NCI-H748 (cell line): ENCODE measurements around the gene TMEM232.
"Not testable (repeated sequence)": the region's sequence is repeated elsewhere in the genome, so short reads cannot be mapped to it uniquely, and the experiment has no call there.

ENCODE experiments used
- DNase-seq: peaks from one replicate; lab custom pipeline; 2025; ENCODE audit not compliant: unreplicated experiment; lab: John Stamatoyannopoulos, UW

The TMEM232 gene

DNA sequence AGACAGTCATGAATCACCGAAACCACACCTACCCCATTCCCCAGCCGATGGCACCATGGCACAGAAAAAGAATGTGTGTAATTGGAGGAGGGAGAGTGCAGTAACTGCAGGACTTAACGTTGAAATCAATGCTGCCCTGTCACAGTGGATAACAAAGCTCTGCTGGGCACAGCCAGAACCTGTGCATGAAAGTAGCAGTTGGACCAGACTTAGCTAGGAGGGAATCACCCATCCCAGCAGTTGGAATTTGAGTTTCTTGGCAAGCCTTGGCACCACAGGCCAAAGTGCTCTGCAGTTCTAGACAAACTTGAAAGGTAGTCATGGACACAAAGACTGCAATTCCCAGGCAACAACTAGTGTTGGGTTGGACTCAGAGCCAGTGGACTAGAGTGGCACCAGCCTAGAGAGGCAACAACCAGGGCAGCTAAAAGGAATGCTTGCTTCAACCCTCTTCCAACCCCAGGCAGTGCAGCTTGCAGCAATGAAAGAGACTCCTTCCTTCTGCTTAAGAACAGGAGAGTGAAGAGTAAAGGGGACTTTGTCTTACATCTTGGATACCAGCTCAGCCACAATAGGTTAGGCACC, 19.1 kb downstream of the TMEM232 start:
- no peak for DNase-seq

DNA sequence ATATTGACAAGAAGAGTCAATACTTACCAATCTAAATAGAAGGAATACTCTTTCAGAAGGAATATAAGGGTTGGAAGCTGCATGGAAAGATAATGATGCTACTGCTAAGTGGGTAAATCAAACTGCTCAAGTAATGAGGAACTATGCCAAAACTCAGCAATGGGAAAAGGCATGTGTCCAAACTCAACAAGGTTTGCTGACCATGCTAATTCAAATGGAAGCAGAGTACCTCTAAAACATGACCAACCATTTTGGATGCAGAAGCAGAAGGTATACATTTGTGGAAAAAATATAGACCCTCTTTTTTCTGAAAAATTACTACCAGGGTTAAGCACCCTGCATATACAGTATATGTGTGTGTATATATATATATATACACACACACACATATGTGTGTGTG, 21.1 kb downstream of the TMEM232 start:
- no peak for DNase-seq

DNA sequence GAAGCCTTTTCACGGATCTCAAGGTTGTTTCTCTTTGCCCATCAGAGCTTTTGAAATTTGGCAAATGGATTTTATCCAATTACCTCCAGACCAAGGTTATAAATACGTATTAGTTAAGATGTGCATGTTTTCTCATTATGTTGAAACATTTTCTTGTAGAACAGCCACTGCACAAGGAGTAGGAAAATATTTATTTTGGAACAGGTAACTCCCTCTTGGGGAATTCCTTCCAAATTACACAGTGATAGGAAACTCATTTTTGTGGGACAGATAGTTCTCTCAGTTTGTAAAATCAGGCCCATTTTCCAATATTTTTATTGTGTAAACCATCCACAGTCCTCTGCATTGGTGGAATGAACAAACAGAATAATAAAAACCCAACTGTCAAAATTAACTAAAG, 23.0 kb downstream of the TMEM232 start:
- no peak for DNase-seq

DNA sequence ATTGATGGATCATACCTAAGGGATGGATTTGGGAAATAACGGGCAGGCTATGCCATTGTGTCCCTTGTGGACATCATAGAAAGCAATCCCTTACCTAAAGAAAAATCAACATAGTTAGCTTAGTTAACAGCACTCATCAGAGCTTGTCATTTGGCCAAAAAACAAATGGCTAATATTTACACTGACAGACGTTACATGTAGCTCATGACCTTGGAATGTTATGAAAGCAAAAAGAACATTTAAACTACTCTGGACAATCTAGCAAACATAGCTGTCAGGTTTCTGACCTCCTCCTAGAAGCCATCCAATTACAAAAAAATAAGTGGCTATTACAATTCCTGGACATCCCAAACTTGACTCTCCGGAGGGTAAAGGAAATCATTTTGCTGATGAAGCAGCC, 23.8 kb downstream of the TMEM232 start:
- DNase-seq: no peak

DNA sequence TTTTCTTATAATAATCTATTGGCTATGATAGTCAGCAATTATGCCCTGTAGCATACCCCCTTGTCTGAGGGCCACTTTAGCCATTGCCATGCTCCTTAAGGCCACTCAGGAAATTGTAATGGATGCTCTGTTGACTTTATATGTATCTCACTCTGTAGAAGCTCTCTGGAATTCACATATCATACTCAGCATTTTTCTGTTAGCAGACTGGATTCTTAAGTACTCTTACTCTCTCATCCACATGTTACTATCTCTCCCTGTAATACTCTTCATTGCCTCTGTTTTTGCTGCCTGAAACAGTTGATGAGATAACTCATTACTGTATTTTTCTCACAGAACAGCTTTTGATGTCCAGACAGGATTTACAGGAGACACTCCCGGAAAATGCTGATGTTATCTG, 24.2 kb downstream of the TMEM232 start:
- no peak for DNase-seq

DNA sequence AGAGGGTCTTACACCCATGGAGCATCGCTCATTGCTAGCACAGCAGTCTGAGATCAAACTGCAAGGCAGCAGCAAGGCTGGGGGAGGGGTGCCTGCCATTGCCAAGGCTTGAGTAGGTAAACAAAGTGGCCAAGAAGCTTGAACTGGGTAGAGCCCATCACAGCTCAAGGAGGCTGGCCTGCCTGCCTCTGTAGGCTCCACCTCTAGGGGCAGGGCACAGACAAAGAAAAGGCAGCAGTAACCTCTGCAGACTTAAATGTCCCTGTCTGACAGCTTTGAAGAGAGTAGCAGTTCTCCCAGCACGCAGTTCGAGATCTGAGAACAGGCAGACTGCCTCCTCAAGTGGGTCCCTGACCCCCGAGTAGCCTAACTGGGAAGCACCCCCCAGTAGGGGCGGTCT, 33.8 kb downstream of the TMEM232 start:
- not testable (repeated sequence) for DNase-seq

DNA sequence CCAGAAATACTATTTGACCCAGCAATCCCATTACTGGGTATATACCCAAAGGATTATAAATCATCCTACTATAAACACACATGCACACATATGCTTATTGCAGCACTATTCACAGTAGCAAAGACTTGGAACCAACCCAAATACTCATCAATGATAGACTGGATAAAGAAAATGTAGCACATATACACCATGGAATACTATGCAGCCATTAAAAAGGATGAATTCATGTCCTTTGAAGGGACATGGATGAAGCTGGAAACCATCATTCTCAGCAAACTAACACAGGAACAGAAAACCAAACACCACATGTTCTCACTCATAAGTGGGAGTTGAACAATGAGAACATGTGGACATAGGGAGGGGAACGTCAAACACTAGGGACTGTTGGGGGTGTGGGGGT, 35.9 kb downstream of the TMEM232 start:
- DNase-seq: not testable (repeated sequence)

DNA sequence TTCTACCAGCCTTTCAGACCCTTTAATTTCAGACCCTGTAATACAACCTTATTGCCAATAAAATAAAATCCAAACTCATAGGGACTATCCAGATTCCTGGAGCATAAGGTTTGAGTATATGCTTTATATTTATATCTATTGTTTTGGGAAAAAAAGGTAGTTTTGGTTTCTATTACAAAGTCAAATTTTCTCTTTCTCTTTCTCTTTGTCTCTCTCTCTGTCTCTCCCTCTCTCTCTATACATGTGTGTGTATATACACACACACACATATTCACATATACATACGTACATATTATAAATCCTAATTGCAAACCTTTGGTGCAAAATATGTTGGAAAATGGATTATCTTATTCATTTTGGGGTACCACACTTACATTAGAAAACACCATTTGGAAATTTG, 39.0 kb downstream of the TMEM232 start:
- DNase-seq: no peak

DNA sequence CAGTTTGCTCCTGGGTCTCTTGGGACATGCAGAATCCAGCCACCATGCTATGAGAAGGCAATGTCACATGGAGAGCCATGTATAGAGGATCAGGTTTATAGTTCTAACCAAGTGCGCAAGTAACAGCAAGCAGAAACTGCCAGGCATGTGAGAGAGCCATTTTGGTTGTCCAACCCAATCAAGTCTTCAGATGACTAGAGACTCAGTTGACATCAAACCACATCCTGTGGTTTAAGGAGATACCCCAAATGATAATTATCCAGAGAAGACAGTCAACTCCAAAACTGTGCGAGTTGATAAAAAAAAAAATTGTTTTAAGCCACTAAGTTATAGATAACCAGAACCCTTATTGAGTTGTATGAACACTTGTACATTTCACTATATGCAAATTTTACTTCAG, 40.2 kb downstream of the TMEM232 start:
- no peak for DNase-seq

DNA sequence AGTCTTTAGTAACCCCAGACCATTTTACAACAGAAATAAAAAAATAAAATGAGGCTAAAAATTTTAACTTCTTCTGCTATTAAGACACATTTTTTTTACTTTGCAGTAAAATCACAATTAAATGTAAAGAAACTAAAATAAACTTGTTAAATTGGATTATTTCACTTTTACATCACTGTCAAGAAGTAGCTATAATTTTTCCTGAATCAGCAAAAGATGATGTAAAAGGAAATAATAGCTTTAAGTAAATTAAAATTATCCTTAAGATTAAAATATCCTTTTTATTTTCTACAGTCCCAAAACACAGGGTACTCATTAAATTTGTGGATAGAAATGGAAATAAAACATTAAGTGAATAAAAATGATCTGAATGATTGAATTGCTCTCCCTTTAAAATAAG, 44.5 kb downstream of the TMEM232 start:
- no peak for DNase-seq

DNA sequence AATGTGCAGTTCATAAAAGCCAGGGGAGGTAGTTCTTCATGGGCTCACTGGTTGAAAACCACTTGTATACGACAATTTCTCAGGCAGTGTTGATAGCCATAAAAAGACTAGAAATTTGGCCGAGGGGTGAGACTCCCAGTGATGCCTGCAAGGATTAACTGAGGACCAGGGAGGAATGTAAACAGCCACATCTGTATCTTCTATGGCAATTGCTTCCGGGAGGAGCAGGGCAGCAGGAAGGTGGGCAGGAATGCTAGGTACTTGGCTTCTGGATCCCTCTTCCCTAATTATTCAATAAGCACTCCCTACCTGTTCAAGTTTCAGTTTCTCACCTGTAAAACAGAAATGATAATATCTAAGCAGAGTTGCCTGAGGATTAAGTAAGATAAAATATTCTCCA, 45.4 kb downstream of the TMEM232 start:
- DNase-seq: no peak

DNA sequence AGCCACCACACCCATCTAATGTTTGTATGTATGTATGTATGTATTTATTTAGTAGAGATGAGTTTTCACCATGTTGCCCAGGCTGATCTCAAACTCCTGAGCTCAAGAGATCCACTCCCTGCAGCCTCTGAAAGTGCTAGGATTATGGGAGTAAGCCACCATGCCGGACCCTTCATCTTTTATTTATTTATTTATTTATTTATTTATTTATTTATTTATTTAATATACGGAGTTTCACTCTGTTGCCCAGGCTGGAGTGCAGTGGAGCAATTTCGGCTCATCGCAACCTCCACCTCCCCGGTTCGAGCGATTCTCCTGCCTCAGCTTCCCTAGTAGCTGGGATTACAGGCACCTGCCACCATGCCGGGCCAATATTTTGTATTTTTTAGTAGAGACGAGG, 49.9 kb downstream of the TMEM232 start:
- DNase-seq: not testable (repeated sequence)

DNA sequence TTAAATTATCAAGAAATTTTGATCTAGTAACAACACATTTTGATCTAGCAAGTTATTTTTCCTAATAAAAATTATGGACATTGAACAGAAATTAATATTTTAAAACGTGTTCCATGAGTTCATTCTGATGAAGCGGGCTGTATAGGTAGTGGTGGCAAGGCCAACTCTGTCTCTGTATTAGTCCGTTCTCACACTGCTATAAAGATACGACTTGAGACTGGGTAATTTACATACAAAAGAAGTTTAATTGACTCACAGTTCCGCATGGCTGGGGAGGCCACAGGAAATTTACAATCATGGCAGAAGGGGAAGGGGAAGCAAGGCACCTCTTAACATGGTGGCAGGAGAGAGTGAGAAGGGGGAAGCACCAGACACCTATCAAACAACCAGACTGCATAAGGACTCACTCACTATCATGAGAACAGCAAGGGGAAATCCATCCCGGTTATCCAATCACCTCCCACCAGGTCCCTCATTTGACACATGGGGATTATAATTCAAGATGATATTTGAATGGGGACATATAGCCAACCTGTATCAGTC, 61.2 kb downstream of the TMEM232 start:
- no peak for DNase-seq

DNA sequence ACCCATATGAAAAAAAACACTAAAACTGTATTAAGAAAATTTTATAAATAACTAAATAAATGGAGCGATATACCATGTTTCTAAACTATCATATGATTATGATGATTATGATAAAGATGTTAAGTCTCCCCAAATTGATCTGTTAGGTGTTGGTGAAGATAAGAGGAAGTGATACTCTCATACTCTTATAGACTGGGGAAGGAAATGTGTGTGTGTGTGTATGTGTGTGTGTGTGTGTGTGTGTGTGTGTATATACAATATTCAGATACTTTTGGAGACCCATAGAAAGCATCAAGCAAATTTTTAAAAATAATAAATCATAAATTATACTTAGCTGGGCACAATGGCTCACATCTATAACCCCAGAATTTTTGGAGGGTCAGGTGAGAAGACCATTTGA, 62.9 kb downstream of the TMEM232 start:
- DNase-seq: no peak

DNA sequence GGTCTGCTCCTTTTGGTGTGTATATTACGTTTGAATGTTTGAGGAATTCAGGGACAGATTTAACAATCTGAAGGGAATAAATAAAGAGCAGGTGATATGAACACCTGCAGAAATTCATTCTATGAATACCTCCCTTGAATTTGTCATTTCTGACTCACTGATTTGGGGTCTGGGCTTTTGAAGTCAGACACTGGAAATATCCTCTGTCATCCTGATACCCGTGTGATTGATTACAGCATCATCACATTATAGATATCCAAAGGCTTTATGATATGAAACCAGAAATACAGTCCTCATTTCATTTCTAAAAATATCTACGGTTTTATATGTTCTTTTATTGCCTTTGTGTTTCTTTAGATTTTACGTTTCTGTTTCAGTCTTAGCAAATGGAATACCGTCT, 68.5 kb downstream of the TMEM232 start:
- DNase-seq: no peak

DNA sequence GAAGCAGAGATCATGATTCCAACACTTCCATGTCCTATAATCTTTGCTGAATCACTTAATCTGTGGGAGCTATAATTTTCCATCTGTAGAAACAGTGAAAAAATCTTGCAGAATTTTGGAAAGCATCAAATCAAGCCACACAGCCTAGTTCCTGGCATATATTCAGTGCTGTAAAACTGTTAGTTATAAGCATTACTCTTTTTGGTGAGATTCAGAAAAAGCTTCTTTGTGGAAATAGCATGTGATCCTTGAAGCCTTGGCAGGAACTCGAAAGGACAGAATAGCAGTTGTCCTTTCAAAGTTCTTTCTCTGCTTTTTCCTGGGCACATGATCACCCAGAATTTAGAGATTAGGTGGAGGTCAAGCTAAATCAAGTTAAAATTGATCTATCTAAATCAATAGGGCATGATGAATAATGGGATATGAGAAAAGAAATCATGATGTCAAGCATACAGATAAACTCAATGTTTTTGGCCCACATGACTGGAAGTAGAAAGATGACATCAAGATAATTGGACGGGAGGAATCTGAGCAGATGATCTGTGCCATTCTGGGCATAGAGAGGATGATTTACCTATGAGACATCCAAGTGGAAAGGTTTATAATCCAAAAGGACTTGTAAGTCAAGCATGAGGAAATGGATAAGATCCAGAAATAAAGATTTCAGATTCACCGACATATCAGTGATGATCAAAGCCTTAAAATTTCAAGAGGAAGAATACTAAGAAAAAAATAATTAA, 73.1 kb downstream of the TMEM232 start:
- no peak for DNase-seq

DNA sequence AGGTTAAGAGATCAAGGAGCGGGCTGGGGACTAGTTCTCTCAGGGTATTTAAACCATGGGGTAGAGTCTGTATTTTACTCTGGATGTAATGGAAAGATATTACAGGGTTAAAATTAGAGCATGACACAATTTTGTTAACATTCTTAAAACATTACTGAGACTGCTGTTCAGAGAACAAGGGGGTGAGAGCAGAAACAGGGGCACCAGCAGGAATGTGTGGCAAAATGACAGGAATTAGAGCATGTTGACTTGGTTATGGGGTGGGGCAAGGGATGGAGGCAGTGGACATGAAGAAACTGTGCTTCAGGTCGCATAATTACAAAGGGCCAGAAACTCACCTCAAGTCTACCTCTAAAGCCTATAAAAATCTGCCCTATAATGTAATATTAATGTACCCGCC, 75.0 kb downstream of the TMEM232 start:
- DNase-seq: no peak

DNA sequence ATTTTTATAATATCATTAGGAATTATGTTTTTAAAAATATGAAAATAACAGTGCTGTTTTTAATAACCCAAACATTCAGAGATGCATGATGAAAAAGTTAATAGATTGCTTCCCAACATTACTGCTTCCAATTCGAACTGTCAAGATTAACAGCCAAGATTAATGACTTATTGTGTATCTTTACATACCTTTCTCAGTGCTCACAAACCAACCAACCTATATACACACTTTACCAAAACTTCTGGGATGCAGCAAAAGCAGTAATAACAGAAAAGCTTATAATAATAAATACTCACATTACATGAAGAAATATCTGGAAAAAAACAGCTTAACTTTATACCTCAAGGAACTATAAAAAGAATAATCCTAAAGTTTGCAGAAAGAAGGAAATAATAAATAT, 82.1 kb downstream of the TMEM232 start:
- DNase-seq: no peak

DNA sequence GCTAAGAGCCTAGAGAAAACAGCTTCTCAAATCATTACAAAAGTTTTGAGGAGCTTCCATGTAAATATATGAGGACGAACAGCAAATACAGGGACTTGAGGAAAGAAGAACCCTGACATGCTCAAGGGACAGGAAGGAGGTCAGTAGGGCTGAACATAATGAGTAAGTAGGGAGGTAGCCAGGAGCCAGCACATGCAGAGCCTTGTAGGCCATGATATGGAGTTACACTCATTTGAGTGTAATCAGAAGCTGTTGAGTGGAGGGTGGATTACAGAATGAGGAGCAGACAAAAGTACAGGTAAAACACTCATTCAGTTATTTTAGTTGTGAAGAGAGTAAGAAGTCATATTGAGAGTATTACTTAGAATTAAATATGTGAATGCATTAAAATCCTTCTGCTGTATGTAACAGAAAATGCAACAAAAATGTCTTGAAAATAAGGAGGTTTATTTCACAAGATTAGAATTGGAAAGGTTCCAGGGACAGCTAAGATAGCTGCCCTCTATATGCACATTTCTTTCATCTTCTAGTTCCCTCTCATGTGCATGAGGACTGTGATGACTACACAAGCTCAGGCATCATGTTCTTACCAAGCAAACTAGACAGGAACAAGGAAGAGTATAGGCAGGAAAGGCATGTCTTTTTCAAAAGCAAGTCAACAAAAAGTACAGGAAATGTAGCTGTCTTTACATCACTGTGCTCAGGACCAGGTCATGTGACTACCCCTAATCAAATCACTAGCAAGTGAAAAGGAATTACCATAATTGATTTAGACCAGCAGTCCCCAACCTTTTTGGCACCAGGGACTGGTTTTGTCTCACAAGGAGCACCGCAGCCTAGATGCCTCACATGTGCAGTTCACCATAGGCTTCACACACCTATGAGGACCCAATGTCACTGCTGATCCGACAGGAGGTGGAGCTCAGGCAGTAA, 87.2 kb downstream of the TMEM232 start:
- no peak for DNase-seq

DNA sequence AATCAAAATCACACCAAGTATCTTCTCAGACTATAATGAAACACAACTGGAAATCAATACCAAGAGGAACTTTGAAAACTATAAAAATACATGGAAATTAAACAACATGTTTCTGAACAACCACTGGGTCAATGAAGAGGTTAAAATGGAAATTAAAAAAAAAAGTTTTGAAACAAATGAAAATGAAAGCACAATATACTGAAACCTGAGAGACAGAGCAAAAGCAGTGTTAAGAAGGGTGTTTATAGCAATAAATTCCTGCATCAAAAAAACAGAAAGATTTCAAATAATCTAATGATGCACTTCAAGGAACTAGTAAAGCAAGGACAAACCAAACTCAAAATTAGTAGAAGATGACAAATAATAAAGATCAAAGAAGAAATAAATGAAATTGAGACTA, 92.0 kb downstream of the TMEM232 start:
- DNase-seq: no peak

DNA sequence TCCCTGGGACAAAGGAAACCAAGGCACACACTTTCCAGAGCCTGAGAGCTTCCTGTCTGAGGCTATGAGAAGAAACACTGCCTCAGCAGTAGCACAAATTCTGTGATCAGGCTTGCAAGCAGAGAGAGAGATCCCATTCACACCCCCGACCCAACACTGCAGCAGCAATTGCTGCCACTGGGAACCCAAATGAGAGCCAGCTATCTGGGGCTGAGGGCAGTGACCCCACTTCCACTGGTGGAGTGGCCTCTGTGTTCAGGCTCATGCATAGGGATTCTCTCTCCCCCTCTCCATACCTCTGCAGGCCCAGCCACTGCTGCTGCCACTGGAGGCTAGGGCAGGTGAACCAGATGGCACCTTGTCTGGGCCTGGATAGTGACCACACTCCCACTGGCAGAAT, 95.2 kb downstream of the TMEM232 start:
- no peak for DNase-seq

DNA sequence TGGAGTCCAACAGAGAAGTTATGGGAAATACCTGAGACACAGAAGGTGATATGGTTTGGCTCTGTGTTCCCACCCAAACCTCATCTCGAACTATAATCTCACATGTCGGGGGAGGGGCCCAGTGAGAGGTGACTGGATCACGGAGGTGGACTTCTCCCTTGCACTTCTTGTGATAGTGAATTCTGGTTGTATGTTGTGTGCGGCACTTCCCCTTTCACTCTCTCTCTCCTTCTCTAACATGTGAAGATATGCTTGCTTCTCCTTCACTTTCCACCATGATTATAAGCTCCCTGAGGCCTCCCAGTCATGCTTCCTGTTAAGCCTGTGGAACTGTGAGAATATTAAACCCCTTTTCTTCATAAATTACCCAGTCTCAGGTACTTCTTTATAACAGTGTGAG, 96.1 kb downstream of the TMEM232 start:
- DNase-seq: no peak
